ENCODE data around the gene PSD. TPM values are rescaled to one million over a fixed set of nuclear protein-coding genes. Genes with fewer than 3 reads are reported as not detected.

The PSD gene
- total RNA-seq, 4 donors from 2014 or later = 0.30 to 1.1 (median 0.70) TPM

- 37 to 52% methylated on average over 4 of the region's 4 CpGs for WGBS, 2 donors
- peak overlapping the region; percentile 86 to 98 (median 95) for H3K27ac ChIP-seq
- H3K9me3 ChIP-seq = no peaks in the 10 kb centered on the region
- peak overlapping the region; percentile 54 to 80 (median 77) for H3K4me3 ChIP-seq
- peaks cover 0 to 36% (median 2%) of the 10 kb centered on the region in 3 donors for H3K36me3 ChIP-seq
- H3K27me3 ChIP-seq = no peaks in the 10 kb centered on the region
- DNase-seq (ENCODE audit: low spot score in 2 of 2) = no peak
- TF ChIP-seq, protein P1, sequence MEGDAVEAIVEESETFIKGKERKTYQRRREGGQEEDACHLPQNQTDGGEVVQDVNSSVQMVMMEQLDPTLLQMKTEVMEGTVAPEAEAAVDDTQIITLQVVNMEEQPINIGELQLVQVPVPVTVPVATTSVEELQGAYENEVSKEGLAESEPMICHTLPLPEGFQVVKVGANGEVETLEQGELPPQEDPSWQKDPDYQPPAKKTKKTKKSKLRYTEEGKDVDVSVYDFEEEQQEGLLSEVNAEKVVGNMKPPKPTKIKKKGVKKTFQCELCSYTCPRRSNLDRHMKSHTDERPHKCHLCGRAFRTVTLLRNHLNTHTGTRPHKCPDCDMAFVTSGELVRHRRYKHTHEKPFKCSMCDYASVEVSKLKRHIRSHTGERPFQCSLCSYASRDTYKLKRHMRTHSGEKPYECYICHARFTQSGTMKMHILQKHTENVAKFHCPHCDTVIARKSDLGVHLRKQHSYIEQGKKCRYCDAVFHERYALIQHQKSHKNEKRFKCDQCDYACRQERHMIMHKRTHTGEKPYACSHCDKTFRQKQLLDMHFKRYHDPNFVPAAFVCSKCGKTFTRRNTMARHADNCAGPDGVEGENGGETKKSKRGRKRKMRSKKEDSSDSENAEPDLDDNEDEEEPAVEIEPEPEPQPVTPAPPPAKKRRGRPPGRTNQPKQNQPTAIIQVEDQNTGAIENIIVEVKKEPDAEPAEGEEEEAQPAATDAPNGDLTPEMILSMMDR (IDR thresholded peaks at IDR 0.05) = no peak
- TF ChIP-seq EP300 (IDR thresholded peaks at IDR 0.05) = no peak
- TF ChIP-seq POLR2A (IDR thresholded peaks at IDR 0.05) = no peak
- H3K4me1 ChIP-seq = peaks cover 0 to 60% (median 32%) of the 10 kb centered on the region in 4 donors
These were observed 22.3 kb downstream of the PSD start for GRCh38 chr10:102396317-102396650.

DNA sequence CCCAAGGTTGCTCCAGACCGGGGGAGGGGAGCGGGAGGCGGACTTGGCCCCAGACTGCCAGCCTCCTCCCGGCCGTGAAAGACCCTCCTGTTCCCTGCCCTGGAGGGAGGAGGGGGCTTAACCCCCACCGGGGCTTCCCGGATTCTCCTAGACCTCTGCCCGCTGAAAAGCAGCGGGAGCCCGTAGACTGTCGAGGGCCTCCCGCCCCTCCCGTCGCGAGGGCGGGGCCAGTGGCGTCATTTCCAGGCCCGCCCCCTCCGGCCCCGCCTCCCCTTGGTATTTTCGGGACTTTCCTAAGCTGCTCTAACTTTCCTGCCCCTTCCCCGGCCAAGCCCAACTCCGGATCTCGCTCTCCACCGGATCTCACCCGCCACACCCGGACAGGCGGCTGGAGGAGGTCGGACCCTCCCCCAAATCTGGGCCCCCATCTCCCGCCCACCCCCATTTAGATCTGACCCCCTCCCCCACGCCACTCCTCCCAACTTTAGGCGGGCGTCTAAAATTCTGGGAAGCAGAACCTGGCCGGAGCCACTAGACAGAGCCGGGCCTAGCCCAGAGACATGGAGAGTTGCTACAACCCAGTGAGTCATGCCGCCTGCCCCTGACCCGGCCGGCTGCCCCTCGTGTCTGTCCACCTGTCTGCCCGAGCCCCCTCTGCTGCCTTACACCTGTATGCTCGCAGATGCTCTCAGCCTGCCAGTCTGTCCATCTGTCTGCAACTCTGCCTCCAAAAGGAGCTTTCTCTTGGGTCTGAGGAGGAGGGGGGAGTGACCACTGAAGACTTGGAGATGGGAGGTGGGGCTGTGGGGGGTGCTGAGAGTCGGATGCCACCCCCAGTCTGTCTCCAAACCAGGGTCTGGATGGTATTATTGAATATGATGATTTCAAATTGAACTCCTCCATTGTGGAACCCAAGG lies 22.9 kb downstream of the PSD start, which contains the start of gene NFKB2:
Gene NFKB2 (plus strand): TSS at position 306 of the 917 bp plus-strand sequence. CDS start 255 bp downstream, at position 561.
- no peaks in the 10 kb centered on the region for H3K27me3 ChIP-seq
- H3K36me3 ChIP-seq = peaks cover 0 to 30% (median 0%) of the 10 kb centered on the region in 3 donors
- peak within 1 kb of the TSS; percentile 86 to 98 (median 95) for H3K27ac ChIP-seq
- WGBS, 2 donors = 0% methylated on average over 31 to 42 of the region's 42 CpGs
- peak; percentile 84 to 89 for DNase-seq (ENCODE audit: low spot score in 2 of 2)
- H3K4me1 ChIP-seq = peaks cover 0 to 60% (median 32%) of the 10 kb centered on the region in 4 donors
- H3K4me3 ChIP-seq = peak within 1 kb of the TSS; percentile 54 to 80 (median 77)
- peak; percentile 21 to 77 for TF ChIP-seq POLR2A (IDR thresholded peaks at IDR 0.05)
- TF ChIP-seq, protein P1 (IDR thresholded peaks at IDR 0.05) = peak in 2 of 5 experiments; percentile 22 to 25
- peak; percentile 69 to 89 for TF ChIP-seq EP300 (IDR thresholded peaks at IDR 0.05)
- no peaks in the 10 kb centered on the region for H3K9me3 ChIP-seq

- Histone ChIP-seq H3K4me1 (peaks cover 0 to 54% (median 30%) of the 10 kb centered on the region in 4 donors), H3K27ac (peak overlapping the region; percentile 86 to 98 (median 95)), H3K36me3 (peaks cover 0 to 22% (median 0%) of the 10 kb centered on the region in 3 donors), H3K9me3 (no peaks in the 10 kb centered on the region), H3K4me3 (peak overlapping the region; percentile 54 to 80 (median 77)), H3K27me3 (no peaks in the 10 kb centered on the region)
- DNase-seq (ENCODE audit: low spot score in 2 of 2) = peak in 1 of 2 donors; percentile 36
- 0 to 1% methylated on average over 23 to 35 of the region's 35 CpGs for WGBS, 2 donors
- TF ChIP-seq EP300 (IDR thresholded peaks at IDR 0.05) = no peak
These were observed 23.7 kb downstream of the PSD start for GRCh38 chr10:102394801-102395399.

DNA sequence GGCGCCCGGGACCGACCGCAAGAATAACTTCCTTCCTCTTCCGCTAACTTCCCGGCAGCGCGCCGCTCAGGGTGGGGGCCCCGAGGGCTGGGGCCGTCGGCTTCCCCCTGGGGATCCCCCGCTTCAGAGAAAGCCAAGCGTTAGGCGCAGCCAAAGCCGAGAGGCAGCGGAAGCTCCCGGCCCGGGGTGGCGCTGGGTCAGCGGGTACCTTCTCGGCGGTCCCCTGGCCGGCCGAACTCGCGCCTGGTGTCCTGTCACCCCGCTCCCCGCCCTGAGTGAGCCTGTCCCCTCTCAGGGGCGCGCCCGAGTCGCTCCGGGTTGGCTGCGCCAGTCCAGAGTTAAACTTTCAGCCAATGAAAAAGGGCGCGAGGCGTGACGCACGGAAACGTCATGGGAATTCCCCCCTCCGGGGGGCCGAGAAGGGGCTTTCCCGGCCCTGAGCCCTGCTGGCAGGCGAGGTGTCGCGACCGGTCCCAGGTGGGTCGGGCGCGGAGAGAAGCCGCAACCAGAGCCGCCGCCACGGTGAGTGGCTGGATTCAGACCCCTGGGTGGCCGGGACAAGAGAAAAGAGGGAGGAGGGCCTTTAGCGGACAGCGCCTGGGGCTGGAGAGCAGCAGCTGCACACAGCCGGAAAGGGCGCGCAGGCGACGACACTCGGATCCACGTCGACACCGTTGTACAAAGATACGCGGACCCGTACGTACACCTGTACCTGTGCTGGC lies 24.3 kb downstream of the PSD start:
- Histone ChIP-seq H3K27me3 (no peaks in the 10 kb centered on the region), H3K27ac (peak overlapping the region; percentile 86 to 98 (median 95)), H3K36me3 (peaks cover 0 to 20% (median 0%) of the 10 kb centered on the region in 3 donors), H3K4me3 (peak overlapping the region; percentile 54 to 80 (median 77)), H3K4me1 (peaks cover 0 to 49% (median 27%) of the 10 kb centered on the region in 4 donors), H3K9me3 (no peaks in the 10 kb centered on the region)
- 0 to 1% methylated on average over 29 to 34 of the region's 71 CpGs for WGBS, 2 donors
- DNase-seq (ENCODE audit: low spot score in 2 of 2) = peak; percentile 82 to 89
- TF ChIP-seq POLR2A (IDR thresholded peaks at IDR 0.05) (peak; percentile 18 to 75), EP300 (IDR thresholded peaks at IDR 0.05) (peak; percentile 63 to 91)
- TF ChIP-seq, protein P1 (IDR thresholded peaks at IDR 0.05) = peak in 2 of 5 experiments; percentile 99 to 100
